ENCODE results near the gene KMT2C. TPM values are rescaled to one million over a fixed set of nuclear protein-coding genes. Genes with fewer than 3 reads are reported as not detected.

Gene KMT2C
- total and polyA plus RNA-seq, 2 of the 13 experiments (the other 11 are each of a cell fraction or from before 2014, with no cell fraction given) = 7.1 to 14.4 TPM

- no peak for TF ChIP-seq GPBP1L1 (CRISPR knock-in tag; IDR thresholded peaks at IDR 0.05)
- no peak for TF ChIP-seq MED8 (CRISPR knock-in tag; IDR thresholded peaks at IDR 0.05; ENCODE audit: insufficient replicate concordance)
- TF ChIP-seq ELF4 (CRISPR knock-in tag; IDR thresholded peaks at IDR 0.05; ENCODE audit: borderline replicate concordance) = 0 out of 2 replicates have a peak, but pooled peaks have one; percentile 12
- no peak for TF ChIP-seq TBX3 (IDR thresholded peaks at IDR 0.05; ENCODE audit: borderline replicate concordance)
- TF ChIP-seq LBX2 (CRISPR knock-in tag; IDR thresholded peaks at IDR 0.05; ENCODE audit: borderline replicate concordance) = no peak
- no peak for TF ChIP-seq ZNF83 (CRISPR knock-in tag; IDR thresholded peaks at IDR 0.05; ENCODE audit: borderline replicate concordance)
- TF ChIP-seq ZBTB20 (CRISPR knock-in tag; IDR thresholded peaks at IDR 0.05; ENCODE audit: borderline replicate concordance, low read depth) = no peak
- no peak for TF ChIP-seq ZNF703 (CRISPR knock-in tag; IDR thresholded peaks at IDR 0.05; ENCODE audit: borderline replicate concordance)
- no peak for TF ChIP-seq NFRKB (IDR thresholded peaks at IDR 0.05)
- no peak for TF ChIP-seq HINFP (CRISPR knock-in tag; IDR thresholded peaks at IDR 0.05; ENCODE audit: low read depth)
- TF ChIP-seq SIN3B (IDR thresholded peaks at IDR 0.05; ENCODE audit: low read length) = no peak
- no peak for TF ChIP-seq ZBTB3 (CRISPR knock-in tag; IDR thresholded peaks at IDR 0.05; ENCODE audit: borderline replicate concordance, low read depth)
- peak; percentile 24; the same call in 1 of the 2 replicates for TF ChIP-seq ZNF350 (CRISPR knock-in tag; IDR thresholded peaks at IDR 0.05; ENCODE audit: borderline replicate concordance, low read depth)
- no peak for TF ChIP-seq SRSF1 (optimal IDR thresholded peaks at IDR 0.05; ENCODE audit: low read depth, low read length)
- TF ChIP-seq TFE3 (CRISPR knock-in tag; IDR thresholded peaks at IDR 0.05) = no peak
- TF ChIP-seq RBAK (CRISPR knock-in tag; IDR thresholded peaks at IDR 0.05) = no peak
- no peak for TF ChIP-seq SP4 (CRISPR knock-in tag; IDR thresholded peaks at IDR 0.05)
- TF ChIP-seq GATAD1 (CRISPR knock-in tag; IDR thresholded peaks at IDR 0.05) = peak; percentile 11; the same call in 1 of the 2 replicates
- TF ChIP-seq BRCA1 (CRISPR knock-in tag; IDR thresholded peaks at IDR 0.05) = no peak
- no peak for TF ChIP-seq E2F1 (CRISPR knock-in tag; IDR thresholded peaks at IDR 0.05)
- no peak for TF ChIP-seq ZSCAN21 (CRISPR knock-in tag; IDR thresholded peaks at IDR 0.05; ENCODE audit: borderline replicate concordance)
- no peak for TF ChIP-seq JUN (CRISPR knock-in tag; IDR thresholded peaks at IDR 0.05)
- TF ChIP-seq ZNF207 (IDR thresholded peaks at IDR 0.05; ENCODE audit: borderline replicate concordance) = no peak
- no peak for TF ChIP-seq ZSCAN30 (CRISPR knock-in tag; IDR thresholded peaks at IDR 0.05)
- no peak for TF ChIP-seq ZNF20 (CRISPR knock-in tag; IDR thresholded peaks at IDR 0.05)
Observed at GRCh38 chr7:152462995-152463708, 27.3 kb upstream of the KMT2C start (continued).
